C4-2B (cell line): ENCODE results near the gene IGF1.

Source experiments
- CTCF ChIP-seq: fragments of 450-650 bp; conservative IDR thresholded peaks from 2 replicates; pipeline ENCODE4 v1.5.1; 2017; ENCODE audit warnings: mild to moderate bottlenecking
- ZFX ChIP-seq: fragments of 450-650 bp; IDR thresholded peaks from 2 replicates; pipeline ENCODE4 v1.6.1; 2017

DNA sequence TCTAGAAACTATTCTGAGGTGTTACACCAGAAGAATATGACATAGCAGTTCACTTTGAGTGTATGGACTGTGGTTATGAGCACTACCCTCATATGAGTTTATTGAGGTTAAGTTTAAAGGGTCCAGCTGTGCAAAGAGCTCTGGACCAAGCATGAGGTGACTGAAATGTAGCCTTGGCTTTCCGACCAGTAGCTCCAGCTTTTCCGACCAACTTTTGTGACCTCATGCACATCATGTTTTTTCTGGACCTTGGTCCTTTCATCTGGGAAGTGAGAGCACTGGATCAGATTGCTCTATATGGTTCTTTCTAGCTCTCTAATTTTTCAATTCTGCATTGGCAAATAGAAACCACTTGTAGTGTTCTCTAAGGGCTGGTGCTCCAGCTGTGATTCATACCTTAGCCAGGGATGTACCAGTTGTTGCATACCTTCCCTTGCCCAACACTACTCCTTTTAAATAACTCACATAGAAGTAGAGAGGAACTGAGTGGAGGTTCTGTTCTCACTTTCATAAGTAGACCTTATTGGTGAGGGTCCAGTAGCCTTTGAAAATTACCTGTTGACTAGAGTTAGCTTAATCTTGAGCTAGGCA is 16.6 kb downstream of the IGF1 start:
- TF ChIP-seq CTCF: no peak
- no peak for TF ChIP-seq ZFX
